Osteoblast (primary cell): Measurements from ENCODE around the gene NT5DC3. TPM values are rescaled to one million over a fixed set of nuclear protein-coding genes. Genes with fewer than 3 reads are reported as not detected.

ENCODE experiments used
- DNase-seq: peaks from one replicate; pipeline ENCODE4 v3.0.0; 2011; ENCODE audit warnings: low spot score, mixed read lengths; ENCODE audit not compliant: insufficient read length; ENCODE audit errors: missing footprints
- H2AFZ ChIP-seq: 2 replicates; pipeline ENCODE4 v1.6.0; 2011; ENCODE audit warnings: mild to moderate bottlenecking, low read length
- H3K27ac ChIP-seq: 2 replicates; pipeline ENCODE4 v1.5.1; 2011; ENCODE audit warnings: mild to moderate bottlenecking, low read depth, low read length, moderate library complexity
- H3K27me3 ChIP-seq: 2 replicates; pipeline ENCODE4 v1.6.0; 2012; ENCODE audit warnings: mild to moderate bottlenecking, control low read depth, inconsistent platforms, low read length, moderate library complexity; ENCODE audit not compliant: insufficient read depth
- H3K36me3 ChIP-seq: 2 replicates; pipeline ENCODE4 v1.5.1; 2011; ENCODE audit warnings: mild to moderate bottlenecking, low read length, control low read depth, moderate library complexity; ENCODE audit not compliant: insufficient read depth
- H3K4me1 ChIP-seq: 2 replicates; pipeline ENCODE4 v1.5.1; 2011; ENCODE audit warnings: mild to moderate bottlenecking, low read length, control low read depth, moderate library complexity; ENCODE audit not compliant: insufficient read depth
- H3K4me2 ChIP-seq: 2 replicates; pipeline ENCODE4 v1.6.0; 2011; ENCODE audit warnings: mild to moderate bottlenecking, low read length; ENCODE audit not compliant: insufficient read depth
- H3K4me3 ChIP-seq: fragments of 200-600 bp; sonication (generic); 3 replicates; pipeline ENCODE4 v1.5.1; 2012; ENCODE audit warnings: mild to moderate bottlenecking, low read length, inconsistent platforms; ENCODE audit not compliant: insufficient read depth
- H3K79me2 ChIP-seq: 2 replicates; pipeline ENCODE4 v1.6.0; 2012; ENCODE audit warnings: mild to moderate bottlenecking, low read length, control low read depth, inconsistent platforms; ENCODE audit not compliant: insufficient read depth
- H3K9me3 ChIP-seq: 2 replicates; pipeline ENCODE4 v1.5.1; 2011; ENCODE audit warnings: low read depth, low read length, control low read depth
- H4K20me1 ChIP-seq: 2 replicates; pipeline ENCODE4 v1.6.0; 2012; ENCODE audit warnings: mild to moderate bottlenecking, low read length, control low read depth; ENCODE audit not compliant: insufficient read depth
- CTCF ChIP-seq: IDR thresholded peaks from 2 replicates; pipeline ENCODE4 v1.5.1; 2011; ENCODE audit warnings: mild to moderate bottlenecking, low read depth, low read length, moderate library complexity; ENCODE audit errors: extremely low read depth
- total RNA-seq: library from RNA; depleted of rRNA; stranded (reverse); fragments of >200 nt; gene quantifications from 2 replicates; pipeline ENCODE4 v1.2.3, GENCODE V29; 2012

Gene NT5DC3
- total RNA-seq, 1 donor = 10.1 TPM

- H3K4me2 ChIP-seq = no peak overlapping the region
- no peaks in the 10 kb centered on the region for H3K4me1 ChIP-seq
- H4K20me1 ChIP-seq = no peaks in the 10 kb centered on the region
- no peaks in the 10 kb centered on the region for H3K27me3 ChIP-seq
- H3K36me3 ChIP-seq = no peaks in the 10 kb centered on the region
- H2AFZ ChIP-seq = no peak overlapping the region
- no peak overlapping the region for H3K4me3 ChIP-seq
- no peaks in the 10 kb centered on the region for H3K9me3 ChIP-seq
- no peak for DNase-seq
- TF ChIP-seq CTCF = no peak
- no peak overlapping the region for H3K27ac ChIP-seq
- no peaks in the 10 kb centered on the region for H3K79me2 ChIP-seq
Measured at GRCh38 chr12:103755425-103755824, 85.6 kb downstream of the NT5DC3 start.

- Histone ChIP-seq H3K36me3 (no peaks in the 10 kb centered on the region), H3K9me3 (no peaks in the 10 kb centered on the region), H4K20me1 (no peaks in the 10 kb centered on the region), H3K4me2 (no peak overlapping the region), H3K27ac (no peak overlapping the region), H3K4me3 (no peak overlapping the region), H3K4me1 (no peaks in the 10 kb centered on the region), H3K27me3 (no peaks in the 10 kb centered on the region), H3K79me2 (no peaks in the 10 kb centered on the region), H2AFZ (no peak overlapping the region)
- TF ChIP-seq CTCF = no peak
- DNase-seq = no peak
Measured at GRCh38 chr12:103751600-103751999, 89.4 kb downstream of the NT5DC3 start.

GRCh38 chr12:103751171-103751570 lies 89.9 kb downstream of the NT5DC3 start:
- H3K27ac ChIP-seq = no peak overlapping the region
- no peaks in the 10 kb centered on the region for H3K79me2 ChIP-seq
- H3K9me3 ChIP-seq = no peaks in the 10 kb centered on the region

GRCh38 chr12:103748875-103749274 lies 92.2 kb downstream of the NT5DC3 start:
- Histone ChIP-seq H3K4me3 (no peak overlapping the region), H3K27ac (no peak overlapping the region), H2AFZ (no peak overlapping the region), H3K4me1 (no peaks in the 10 kb centered on the region), H3K4me2 (no peak overlapping the region), H3K79me2 (no peaks in the 10 kb centered on the region), H3K36me3 (no peaks in the 10 kb centered on the region), H4K20me1 (no peaks in the 10 kb centered on the region), H3K27me3 (no peaks in the 10 kb centered on the region), H3K9me3 (no peaks in the 10 kb centered on the region)
- DNase-seq = no peak
- TF ChIP-seq CTCF = no peak

More at GRCh38 chr12:103751171-103751570, 89.9 kb downstream of the NT5DC3 start:
- Histone ChIP-seq H4K20me1 (no peaks in the 10 kb centered on the region), H3K4me2 (no peak overlapping the region), H2AFZ (no peak overlapping the region), H3K4me1 (no peaks in the 10 kb centered on the region), H3K36me3 (no peaks in the 10 kb centered on the region), H3K4me3 (no peak overlapping the region), H3K27me3 (no peaks in the 10 kb centered on the region)
- peak; percentile 21 for TF ChIP-seq CTCF
- DNase-seq = no peak
